Astrocyte (in vitro differentiated cells and primary cell): ENCODE data around the gene CCDC187.

Source experiments
- EZH2 ChIP-seq: IDR thresholded peaks from 2 replicates; pipeline ENCODE4 v1.6.1; 2012; ENCODE audit warnings: mild to moderate bottlenecking, low read length, inconsistent platforms; ENCODE audit not compliant: insufficient read depth
- TF ChIP-seq, protein P1 (sequence below): IDR thresholded peaks from 2 replicates; pipeline ENCODE4 v1.5.1; 2011; ENCODE audit warnings: low read depth, mild to moderate bottlenecking, inconsistent platforms, low read length, moderate library complexity; ENCODE audit not compliant: insufficient read depth

DNA sequence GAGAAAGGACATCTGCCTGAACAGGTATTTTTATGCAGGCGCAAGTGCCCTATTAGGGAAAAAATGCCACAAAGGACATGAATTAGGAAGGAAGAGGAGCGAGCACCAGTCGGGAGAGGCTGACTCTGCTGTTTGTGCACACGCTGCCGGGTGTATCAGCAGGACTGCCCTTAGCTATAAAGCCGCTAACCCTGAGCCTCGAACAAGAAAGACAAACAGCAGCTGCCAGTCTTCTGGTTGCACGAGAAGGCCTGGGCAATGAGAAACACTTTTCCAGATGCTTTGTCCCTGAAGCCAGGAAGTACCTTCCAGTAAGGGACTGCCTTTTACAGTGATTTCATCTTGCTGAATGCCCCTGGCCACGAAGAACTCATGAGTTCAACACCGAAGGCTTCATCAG, 70.9 kb downstream of the CCDC187 start:
- TF ChIP-seq, protein P1, sequence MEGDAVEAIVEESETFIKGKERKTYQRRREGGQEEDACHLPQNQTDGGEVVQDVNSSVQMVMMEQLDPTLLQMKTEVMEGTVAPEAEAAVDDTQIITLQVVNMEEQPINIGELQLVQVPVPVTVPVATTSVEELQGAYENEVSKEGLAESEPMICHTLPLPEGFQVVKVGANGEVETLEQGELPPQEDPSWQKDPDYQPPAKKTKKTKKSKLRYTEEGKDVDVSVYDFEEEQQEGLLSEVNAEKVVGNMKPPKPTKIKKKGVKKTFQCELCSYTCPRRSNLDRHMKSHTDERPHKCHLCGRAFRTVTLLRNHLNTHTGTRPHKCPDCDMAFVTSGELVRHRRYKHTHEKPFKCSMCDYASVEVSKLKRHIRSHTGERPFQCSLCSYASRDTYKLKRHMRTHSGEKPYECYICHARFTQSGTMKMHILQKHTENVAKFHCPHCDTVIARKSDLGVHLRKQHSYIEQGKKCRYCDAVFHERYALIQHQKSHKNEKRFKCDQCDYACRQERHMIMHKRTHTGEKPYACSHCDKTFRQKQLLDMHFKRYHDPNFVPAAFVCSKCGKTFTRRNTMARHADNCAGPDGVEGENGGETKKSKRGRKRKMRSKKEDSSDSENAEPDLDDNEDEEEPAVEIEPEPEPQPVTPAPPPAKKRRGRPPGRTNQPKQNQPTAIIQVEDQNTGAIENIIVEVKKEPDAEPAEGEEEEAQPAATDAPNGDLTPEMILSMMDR = no peak
- TF ChIP-seq EZH2 = no peak
